NCI-H1092 (cell line): Measurements from ENCODE around the gene CAPN15.

Experiments
- DNase-seq: peaks from one replicate; lab custom pipeline; 2025; lab: John Stamatoyannopoulos, UW

CAPN15 gene

GRCh38 chr16:525520-526180 lies 1.9 kb upstream of the CAPN15 start:
- no peak for DNase-seq

- no peak for DNase-seq
Measured at GRCh38 chr16:526181-527014, 1.1 kb upstream of the CAPN15 start.

- no peak for DNase-seq
Measured at GRCh38 chr16:528111-529011, 849 bp downstream of the CAPN15 start.

GRCh38 chr16:529012-529575 lies 1.6 kb downstream of the CAPN15 start:
- DNase-seq: no peak

GRCh38 chr16:530111-530817 lies 2.8 kb downstream of the CAPN15 start:
- no peak for DNase-seq

- DNase-seq: no peak
Measured at GRCh38 chr16:531494-532125, 4.1 kb downstream of the CAPN15 start.

GRCh38 chr16:533391-534123 lies 6.0 kb downstream of the CAPN15 start:
- DNase-seq: no peak

- DNase-seq: no peak
Measured at GRCh38 chr16:534135-534534, 6.6 kb downstream of the CAPN15 start.

GRCh38 chr16:534856-535445 lies 7.4 kb downstream of the CAPN15 start:
- DNase-seq: no peak

GRCh38 chr16:535446-536405 lies 8.2 kb downstream of the CAPN15 start:
- DNase-seq: no peak

GRCh38 chr16:536746-537145 lies 9.2 kb downstream of the CAPN15 start:
- DNase-seq: no peak

GRCh38 chr16:537415-538335 lies 10.2 kb downstream of the CAPN15 start:
- DNase-seq: no peak

GRCh38 chr16:539901-540530 lies 12.5 kb downstream of the CAPN15 start:
- no peak for DNase-seq

GRCh38 chr16:540645-541340 lies 13.3 kb downstream of the CAPN15 start:
- DNase-seq: no peak

- DNase-seq: no peak
Measured at GRCh38 chr16:543301-544164, 16.0 kb downstream of the CAPN15 start.

- no peak for DNase-seq
Measured at GRCh38 chr16:544517-544916, 17.0 kb downstream of the CAPN15 start.
